Smooth muscle cell (in vitro differentiated cells): ENCODE results near the gene TEP1. TPM values are rescaled to one million over a fixed set of nuclear protein-coding genes. Genes with fewer than 3 reads are reported as not detected.

Experiments
- DNase-seq: peaks from one replicate; lab custom pipeline; 2025; ENCODE audit not compliant: unreplicated experiment; lab: John Stamatoyannopoulos, UW
- H2AFZ ChIP-seq: fragments of 200-600 bp; sonication (generic); 2 replicates; pipeline ENCODE4 v1.6.0; 2016; ENCODE audit warnings: antibody characterized with exemption, low read depth, mild to moderate bottlenecking
- H3F3A ChIP-seq: fragments of 200-600 bp; sonication (generic); 2 replicates; pipeline ENCODE4 v1.6.0; 2017; ENCODE audit warnings: antibody characterized with exemption, low read depth
- H3K27ac ChIP-seq: fragments of 200-600 bp; sonication (generic); 2 replicates; pipeline ENCODE4 v1.5.1; 2016; ENCODE audit warnings: low read depth, mild to moderate bottlenecking
- H3K27me3 ChIP-seq: fragments of 200-600 bp; sonication (generic); 2 replicates; pipeline ENCODE4 v1.6.1; 2016; ENCODE audit warnings: low read depth, mild to moderate bottlenecking
- H3K36me3 ChIP-seq: fragments of 200-600 bp; sonication (generic); 2 replicates; pipeline ENCODE4 v1.5.1; 2016; ENCODE audit warnings: low read depth
- H3K4me1 ChIP-seq: fragments of 200-600 bp; sonication (generic); 2 replicates; pipeline ENCODE4 v1.5.1; 2016; ENCODE audit warnings: low read depth
- H3K4me2 ChIP-seq: fragments of 200-600 bp; sonication (generic); 2 replicates; pipeline ENCODE4 v1.6.0; 2016; ENCODE audit warnings: mild to moderate bottlenecking
- H3K4me3 ChIP-seq: fragments of 200-600 bp; sonication (generic); 2 replicates; pipeline ENCODE4 v1.5.1; 2016; ENCODE audit warnings: mild to moderate bottlenecking
- H3K79me2 ChIP-seq: fragments of 200-600 bp; sonication (generic); 2 replicates; pipeline ENCODE4 v1.6.0; 2016; ENCODE audit warnings: low read depth, mild to moderate bottlenecking
- H3K9ac ChIP-seq: fragments of 200-600 bp; sonication (generic); 2 replicates; pipeline ENCODE4 v1.6.0; 2016; ENCODE audit warnings: low read depth
- H3K9me3 ChIP-seq: fragments of 200-600 bp; sonication (generic); replicated peaks from 2 replicates; pipeline ENCODE4 v1.5.1; 2016; ENCODE audit warnings: low read depth
- H4K20me1 ChIP-seq: fragments of 200-600 bp; sonication (generic); 2 replicates; pipeline ENCODE4 v1.6.0; 2016; ENCODE audit warnings: low read depth
- WGBS: methylation state at CpG from one replicate; pipeline ENCODE4 v1.1.7; 2016; ENCODE audit warnings: low lambda C conversion rate; 5-methylcytosine and 5-hydroxymethylcytosine counted together
- polyA plus RNA-seq: library from polyadenylated mRNA; unstranded; fragments of >200 nt; fragmentation: Nextera tagmentation; extraction: Ambion mirVana; gene quantifications from 2 replicates; pipeline ENCODE4 v1.2.1, GENCODE V29; 2016
- total RNA-seq: library from RNA; depleted of rRNA; stranded (reverse); fragments of >200 nt; gene quantifications from 2 replicates; pipeline ENCODE4 v1.2.3, GENCODE V29; 2014
- TF ChIP-seq, protein P1 (sequence below): fragments of 200-600 bp; sonication (generic); IDR thresholded peaks from 2 replicates; pipeline ENCODE4 v1.5.1; 2017; ENCODE audit warnings: borderline replicate concordance, mild to moderate bottlenecking, antibody characterized with exemption; ENCODE audit not compliant: insufficient read depth, poor library complexity, severe bottlenecking

TEP1 gene
- total and polyA plus RNA-seq, 2 experiments from 2014 or later, result 4.0 to 10.3 TPM

GRCh38 chr14:20441461-20441860 is 28.2 kb upstream of the TEP1 start:
- no peaks in the 10 kb centered on the region for H3K27me3 ChIP-seq
- DNase-seq, result no peak
- no peak overlapping the region for H3K4me3 ChIP-seq
- no peaks in the 10 kb centered on the region for H3K9me3 ChIP-seq
- peaks cover 1% of the 10 kb centered on the region for H3K36me3 ChIP-seq
- TF ChIP-seq, protein P1, sequence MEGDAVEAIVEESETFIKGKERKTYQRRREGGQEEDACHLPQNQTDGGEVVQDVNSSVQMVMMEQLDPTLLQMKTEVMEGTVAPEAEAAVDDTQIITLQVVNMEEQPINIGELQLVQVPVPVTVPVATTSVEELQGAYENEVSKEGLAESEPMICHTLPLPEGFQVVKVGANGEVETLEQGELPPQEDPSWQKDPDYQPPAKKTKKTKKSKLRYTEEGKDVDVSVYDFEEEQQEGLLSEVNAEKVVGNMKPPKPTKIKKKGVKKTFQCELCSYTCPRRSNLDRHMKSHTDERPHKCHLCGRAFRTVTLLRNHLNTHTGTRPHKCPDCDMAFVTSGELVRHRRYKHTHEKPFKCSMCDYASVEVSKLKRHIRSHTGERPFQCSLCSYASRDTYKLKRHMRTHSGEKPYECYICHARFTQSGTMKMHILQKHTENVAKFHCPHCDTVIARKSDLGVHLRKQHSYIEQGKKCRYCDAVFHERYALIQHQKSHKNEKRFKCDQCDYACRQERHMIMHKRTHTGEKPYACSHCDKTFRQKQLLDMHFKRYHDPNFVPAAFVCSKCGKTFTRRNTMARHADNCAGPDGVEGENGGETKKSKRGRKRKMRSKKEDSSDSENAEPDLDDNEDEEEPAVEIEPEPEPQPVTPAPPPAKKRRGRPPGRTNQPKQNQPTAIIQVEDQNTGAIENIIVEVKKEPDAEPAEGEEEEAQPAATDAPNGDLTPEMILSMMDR, result no peak
- no peak overlapping the region for H3K4me2 ChIP-seq
- no peaks in the 10 kb centered on the region for H3K79me2 ChIP-seq
- H3K4me1 ChIP-seq, result no peaks in the 10 kb centered on the region
- WGBS, result 93% methylated on average over 2 of the region's 2 CpGs
- H2AFZ ChIP-seq, result no peak overlapping the region
- no peak overlapping the region for H3K9ac ChIP-seq
- H3F3A ChIP-seq, result no peaks in the 10 kb centered on the region
- no peaks in the 10 kb centered on the region for H4K20me1 ChIP-seq
- no peak overlapping the region for H3K27ac ChIP-seq

DNA sequence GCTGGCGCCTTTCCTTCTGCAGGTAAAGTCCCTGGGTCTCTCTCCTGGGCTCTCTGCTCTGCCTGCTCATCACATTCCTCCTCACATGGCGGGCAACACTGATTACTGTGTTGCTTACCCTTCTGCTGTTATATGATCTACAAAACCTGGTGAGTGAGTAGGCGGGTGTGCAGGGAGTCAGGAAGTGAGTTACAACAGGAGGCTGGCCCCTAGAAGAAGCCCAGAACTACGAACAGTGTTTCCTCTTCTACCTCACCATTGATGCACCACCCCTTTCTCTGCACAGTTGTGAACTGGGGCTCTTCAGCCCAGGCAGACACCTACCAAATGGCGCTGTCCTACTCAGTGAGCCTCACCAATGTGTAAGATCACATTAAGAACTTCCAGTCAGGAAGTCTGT is 27.6 kb upstream of the TEP1 start:
- no peaks in the 10 kb centered on the region for H3F3A ChIP-seq
- H3K27me3 ChIP-seq, result no peaks in the 10 kb centered on the region
- no peaks in the 10 kb centered on the region for H4K20me1 ChIP-seq
- no peak overlapping the region for H3K4me3 ChIP-seq
- 82% methylated on average over 5 of the region's 5 CpGs for WGBS
- no peaks in the 10 kb centered on the region for H3K9me3 ChIP-seq
- H3K27ac ChIP-seq, result no peak overlapping the region
- H3K4me1 ChIP-seq, result no peaks in the 10 kb centered on the region
- H3K79me2 ChIP-seq, result no peaks in the 10 kb centered on the region
- no peak overlapping the region for H3K9ac ChIP-seq
- H3K4me2 ChIP-seq, result no peak overlapping the region
- no peaks in the 10 kb centered on the region for H3K36me3 ChIP-seq
- DNase-seq, result no peak
- H2AFZ ChIP-seq, result no peak overlapping the region
- TF ChIP-seq, protein P1, result no peak

- no peak overlapping the region for H3K27ac ChIP-seq
- no peak for DNase-seq
- TF ChIP-seq, protein P1, result no peak
- H4K20me1 ChIP-seq, result no peaks in the 10 kb centered on the region
- H3K79me2 ChIP-seq, result no peaks in the 10 kb centered on the region
- H3K36me3 ChIP-seq, result no peaks in the 10 kb centered on the region
- H3K4me1 ChIP-seq, result no peaks in the 10 kb centered on the region
- H3K4me3 ChIP-seq, result no peak overlapping the region
- no peak overlapping the region for H2AFZ ChIP-seq
- no peaks in the 10 kb centered on the region for H3F3A ChIP-seq
- H3K4me2 ChIP-seq, result no peak overlapping the region
- 79% methylated on average over 5 of the region's 5 CpGs for WGBS
- no peaks in the 10 kb centered on the region for H3K9me3 ChIP-seq
- no peak overlapping the region for H3K9ac ChIP-seq
- H3K27me3 ChIP-seq, result no peaks in the 10 kb centered on the region
Observed at GRCh38 chr14:20440465-20440864, 27.2 kb upstream of the TEP1 start.

DNA sequence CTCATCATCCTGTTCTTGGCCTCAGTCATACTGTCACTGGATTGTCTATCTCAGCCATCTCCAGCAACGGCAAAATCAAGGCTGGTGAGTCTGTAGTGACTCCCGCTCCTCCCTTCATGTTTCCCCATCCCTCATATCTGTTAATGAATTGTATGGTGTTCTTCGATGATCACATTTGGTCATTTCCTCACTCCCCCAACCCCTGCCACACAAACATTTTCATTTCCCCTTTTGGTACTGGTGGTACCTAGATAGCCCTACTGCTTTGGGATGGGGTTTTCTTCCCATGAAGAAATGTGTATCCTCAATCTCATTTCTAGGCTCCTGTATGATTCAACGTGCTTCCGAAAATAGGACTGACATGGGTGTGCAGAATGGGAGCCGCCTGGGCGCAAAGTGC is 25.4 kb upstream of the TEP1 start:
- 93% methylated on average over 7 of the region's 7 CpGs for WGBS
- H3K36me3 ChIP-seq, result no peaks in the 10 kb centered on the region
- no peaks in the 10 kb centered on the region for H3K79me2 ChIP-seq
- no peak overlapping the region for H3K4me3 ChIP-seq
- no peak overlapping the region for H3K4me2 ChIP-seq
- H3K27ac ChIP-seq, result no peak overlapping the region
- H4K20me1 ChIP-seq, result no peaks in the 10 kb centered on the region
- H3F3A ChIP-seq, result no peaks in the 10 kb centered on the region
- no peaks in the 10 kb centered on the region for H3K9me3 ChIP-seq
- no peak overlapping the region for H3K9ac ChIP-seq
- H2AFZ ChIP-seq, result no peak overlapping the region
- no peaks in the 10 kb centered on the region for H3K27me3 ChIP-seq
- TF ChIP-seq, protein P1, result no peak
- no peaks in the 10 kb centered on the region for H3K4me1 ChIP-seq
- DNase-seq, result no peak
